Activated naive CD4-positive, alpha-beta T cell treated with anti-CD3 and anti-CD28 coated beads, Interleukin-2, amount 50 U/mL, for 24 hours (primary cell): Measurements from ENCODE around the gene FKBP4.

ENCODE experiments used
- H3K27ac Mint-ChIP-seq: one replicate; pipeline ENCODE4 v1.8.0; 2021; ENCODE audit warnings: mild to moderate bottlenecking, mixed read lengths
- H3K27me3 Mint-ChIP-seq: one replicate; pipeline ENCODE4 v1.8.0; 2021; ENCODE audit warnings: mixed read lengths
- H3K36me3 Mint-ChIP-seq: one replicate; pipeline ENCODE4 v1.8.0; 2021; ENCODE audit warnings: mixed read lengths
- H3K4me1 Mint-ChIP-seq: one replicate; pipeline ENCODE4 v1.8.0; 2021; ENCODE audit warnings: mixed read lengths
- H3K4me3 Mint-ChIP-seq: one replicate; pipeline ENCODE4 v1.8.0; 2021; ENCODE audit warnings: mild to moderate bottlenecking, mixed read lengths
- H3K9me3 Mint-ChIP-seq: one replicate; pipeline ENCODE4 v1.8.0; 2021; ENCODE audit warnings: mixed read lengths

Gene FKBP4

GRCh38 chr12:2851931-2852330 is 57.2 kb downstream of the FKBP4 start:
- Mint-ChIP-seq H3K9me3 (no peaks in the 10 kb centered on the region), H3K27me3 (no peaks in the 10 kb centered on the region), H3K4me1 (peaks cover 3% of the 10 kb centered on the region), H3K36me3 (peaks cover 4% of the 10 kb centered on the region), H3K4me3 (no peak overlapping the region), H3K27ac (no peak overlapping the region)

- no peak overlapping the region for H3K4me3 Mint-ChIP-seq
- H3K27me3 Mint-ChIP-seq = no peaks in the 10 kb centered on the region
- H3K27ac Mint-ChIP-seq = no peak overlapping the region
- peaks cover 3% of the 10 kb centered on the region for H3K4me1 Mint-ChIP-seq
- no peaks in the 10 kb centered on the region for H3K9me3 Mint-ChIP-seq
- peaks cover 1% of the 10 kb centered on the region for H3K36me3 Mint-ChIP-seq
Observed at GRCh38 chr12:2853626-2854025, 58.9 kb downstream of the FKBP4 start.
